Coronary artery (tissue), 2 donors: Measurements from ENCODE around the gene GRID1.

Experiments
- DNase-seq: peaks from one replicate; pipeline ENCODE4 v3.0.0-alpha.2; 2017; ENCODE audit warnings: low spot score
- H3K27ac ChIP-seq, 2 donors: fragments of 200-600 bp; sonication (generic); one replicate each; pipeline ENCODE4 v1.5.1; 2016 to 2019
- H3K4me3 ChIP-seq: fragments of 200-600 bp; sonication (generic); 2 replicates; pipeline ENCODE4 v1.5.1; 2016; ENCODE audit warnings: mild to moderate bottlenecking, moderate library complexity
- CTCF ChIP-seq: fragments of 200-600 bp; sonication (generic); IDR thresholded peaks from one replicate; pipeline ENCODE4 v1.5.1; 2019; ENCODE audit warnings: antibody characterized with exemption

The GRID1 gene

GRCh38 chr10:86223256-86223655 lies 143.3 kb downstream of the GRID1 start:
- Histone ChIP-seq H3K4me3 (no peak overlapping the region), H3K27ac (no peak overlapping the region)
- no peak for DNase-seq
- no peak for TF ChIP-seq CTCF

GRCh38 chr10:86222687-86223086 lies 143.9 kb downstream of the GRID1 start:
- TF ChIP-seq CTCF: no peak
- H3K4me3 ChIP-seq: no peak overlapping the region
- H3K27ac ChIP-seq: no peak overlapping the region
- DNase-seq: no peak

GRCh38 chr10:86222336-86222650 lies 144.3 kb downstream of the GRID1 start:
- H3K27ac ChIP-seq: no peak overlapping the region
- H3K4me3 ChIP-seq: no peak overlapping the region
- no peak for DNase-seq
- no peak for TF ChIP-seq CTCF

- TF ChIP-seq CTCF: no peak
- Histone ChIP-seq H3K27ac (no peak overlapping the region), H3K4me3 (no peak overlapping the region)
- no peak for DNase-seq
These were observed 144.9 kb downstream of the GRID1 start for GRCh38 chr10:86221442-86222335.

GRCh38 chr10:86220626-86221025 lies 146.0 kb downstream of the GRID1 start:
- TF ChIP-seq CTCF: no peak
- Histone ChIP-seq H3K4me3 (no peak overlapping the region), H3K27ac (no peak overlapping the region)
- no peak for DNase-seq

GRCh38 chr10:86219271-86219670 lies 147.3 kb downstream of the GRID1 start:
- Histone ChIP-seq H3K4me3 (no peak overlapping the region), H3K27ac (no peak overlapping the region)
- TF ChIP-seq CTCF: no peak
- no peak for DNase-seq

- no peak overlapping the region for H3K4me3 ChIP-seq
- no peak overlapping the region for H3K27ac ChIP-seq
- DNase-seq: no peak
- TF ChIP-seq CTCF: no peak
These were observed 147.8 kb downstream of the GRID1 start for GRCh38 chr10:86218842-86219241.
